IPS-NIHi11 (cell line): ENCODE data around the gene RELN.

ENCODE experiments used
- DNase-seq: peaks from one replicate; pipeline ENCODE4 v3.0.0; 2012; ENCODE audit warnings: mixed read lengths, low spot score

RELN gene

DNA sequence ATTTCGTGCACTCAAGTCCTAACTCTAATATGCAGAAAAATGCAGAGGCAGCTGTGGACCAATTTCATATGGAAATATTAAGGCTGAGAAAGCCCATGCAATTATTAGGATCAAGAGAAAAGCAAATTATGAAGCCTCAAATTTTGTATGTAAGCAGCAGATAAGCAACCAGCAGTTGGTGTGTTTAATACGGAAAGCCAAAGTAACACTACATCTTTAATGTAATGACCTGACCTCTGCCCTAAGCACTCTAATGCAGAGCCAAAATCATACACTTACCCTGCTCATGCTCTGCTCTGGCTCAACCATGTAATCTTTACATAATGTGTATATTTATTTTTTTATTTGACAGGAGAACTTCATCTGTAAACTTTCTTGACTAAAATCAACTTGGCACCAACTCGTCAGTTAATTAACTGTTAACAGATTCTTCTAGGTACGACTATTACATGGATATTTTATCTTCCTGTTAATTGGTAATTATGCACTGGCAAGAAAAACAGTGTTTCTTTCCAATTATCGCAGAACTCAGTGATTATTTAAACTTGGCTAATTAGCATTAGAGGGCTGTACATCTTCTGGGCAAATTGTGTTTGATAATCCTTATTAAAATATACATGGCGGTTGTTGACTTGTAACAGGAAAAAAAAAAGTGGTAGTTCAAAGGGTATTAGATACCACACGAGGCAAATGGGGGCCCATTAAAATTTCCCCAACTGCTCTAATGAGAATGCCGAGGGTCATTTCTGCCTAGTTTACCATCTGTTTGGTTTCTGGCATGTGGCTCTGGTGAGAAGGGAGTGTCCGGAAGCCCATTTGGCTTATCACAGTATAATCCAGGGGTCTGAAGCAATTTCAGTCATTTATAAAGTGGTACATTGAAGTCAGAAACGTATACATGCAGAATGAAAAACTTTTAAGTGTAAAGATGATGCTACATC, 94.5 kb downstream of the RELN start:
- DNase-seq = no peak

DNA sequence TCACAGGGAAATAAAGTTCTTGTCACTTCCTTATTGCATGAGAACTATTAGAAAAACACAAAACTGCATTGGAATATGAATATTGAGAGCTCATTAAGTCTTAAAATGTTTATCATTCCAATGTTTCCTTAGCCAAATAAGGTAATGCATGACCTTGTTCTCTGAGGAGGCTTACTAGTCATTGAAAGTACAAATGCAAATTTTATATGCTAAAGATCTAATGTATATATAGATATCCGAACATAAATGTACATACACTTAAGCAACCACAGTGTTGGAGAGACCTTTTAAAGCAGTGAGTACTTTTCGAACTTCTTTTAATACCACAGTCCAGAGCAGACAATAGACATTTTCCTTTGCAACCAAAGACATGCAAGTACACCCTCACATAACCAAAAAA, 96.1 kb downstream of the RELN start:
- DNase-seq = no peak

DNA sequence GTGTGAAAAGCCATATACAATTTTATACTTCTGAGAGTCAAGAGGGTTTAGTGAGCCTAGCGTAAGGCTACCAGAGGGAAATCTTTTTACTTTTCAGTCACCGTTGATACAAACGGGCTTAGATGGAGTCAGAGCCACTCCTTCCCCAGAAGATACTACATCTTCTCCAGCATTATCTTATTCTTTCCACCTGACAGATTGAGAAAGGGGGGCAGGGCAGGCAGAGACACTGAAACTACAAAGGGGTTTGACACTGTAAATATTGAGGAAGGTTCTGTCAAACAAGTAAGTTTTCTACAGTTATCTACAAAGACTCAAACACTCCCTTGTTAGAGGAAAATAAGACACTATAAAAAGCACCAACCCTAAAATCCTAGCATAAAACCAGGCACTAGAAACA, 100.0 kb downstream of the RELN start:
- no peak for DNase-seq

DNA sequence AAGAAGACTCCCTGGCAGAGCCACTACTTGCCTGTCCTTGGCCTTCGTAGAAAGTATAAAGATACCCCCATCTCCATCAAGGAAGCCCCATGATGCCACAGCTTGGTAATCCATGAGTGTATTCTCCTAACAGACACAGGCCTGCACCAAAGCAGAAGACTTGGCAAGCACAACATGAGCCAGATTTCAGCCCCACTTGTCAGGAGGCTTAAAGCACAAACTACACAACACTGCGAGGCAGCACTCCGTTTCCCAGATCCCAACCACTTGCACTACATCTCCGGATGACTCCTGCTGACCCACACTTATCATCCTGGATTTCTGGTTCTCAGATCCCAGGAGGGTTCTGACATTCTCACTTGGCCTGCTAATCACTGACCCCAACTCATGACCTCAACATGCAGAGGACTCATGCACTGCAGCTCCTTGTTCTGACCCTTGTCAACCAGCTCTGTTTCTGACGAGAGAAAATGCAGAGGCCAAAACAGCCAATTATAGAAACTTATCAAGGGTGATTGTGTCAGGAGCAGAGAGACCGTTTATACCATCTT, 100.8 kb downstream of the RELN start:
- no peak for DNase-seq

DNA sequence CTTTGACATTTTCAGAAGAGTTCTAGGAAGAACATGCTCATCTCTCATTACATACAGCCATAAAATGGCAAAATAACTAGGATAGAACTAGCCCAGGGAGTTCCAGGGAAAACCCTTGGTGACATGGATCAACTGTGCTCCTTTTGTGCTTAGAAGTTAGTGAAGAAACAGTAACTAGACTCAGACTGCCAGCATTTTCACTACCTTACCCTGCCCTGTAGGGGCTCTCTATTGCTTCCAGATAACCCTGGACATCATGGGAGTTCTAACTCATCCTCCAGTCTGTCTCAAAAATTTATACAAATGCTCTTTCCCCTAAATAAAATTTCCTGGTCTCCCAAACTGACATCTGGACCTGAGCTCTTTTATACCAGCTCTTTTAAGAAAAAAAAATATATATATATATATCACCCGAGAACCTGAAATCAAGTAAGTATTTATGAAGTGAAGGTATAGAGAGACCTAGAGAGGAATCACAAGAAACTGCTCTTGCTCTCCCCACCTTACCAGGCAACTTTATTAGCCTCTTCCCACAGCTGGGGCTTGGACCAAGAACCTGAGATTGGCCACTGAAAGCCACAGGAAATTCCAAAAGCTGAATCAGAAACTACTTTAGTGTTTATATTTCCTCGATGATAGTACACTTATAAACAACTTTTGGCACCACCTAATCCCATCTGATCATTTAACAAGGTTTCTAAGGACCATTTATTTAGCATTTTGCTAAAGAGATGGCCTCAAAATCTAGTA, 101.4 kb downstream of the RELN start:
- DNase-seq = peak; percentile 10

DNA sequence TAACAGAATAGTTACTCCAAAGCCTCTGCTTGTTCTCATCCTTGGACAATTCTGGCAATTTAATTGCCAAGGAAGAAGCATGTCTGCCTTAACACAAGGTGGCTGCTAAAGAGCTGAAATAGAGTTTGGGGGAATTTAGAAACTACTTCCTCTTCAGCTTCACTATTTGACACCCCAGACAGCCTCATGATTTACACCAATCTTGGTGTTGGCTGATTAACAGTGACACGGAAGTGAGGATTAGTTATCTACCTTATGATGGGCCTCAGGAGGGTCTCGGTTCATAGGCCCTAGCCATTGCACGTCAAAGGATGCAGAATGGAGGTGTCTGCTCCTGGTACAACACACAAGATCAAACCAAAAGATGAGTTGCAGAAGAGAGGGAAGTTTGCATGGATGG, 102.4 kb downstream of the RELN start:
- no peak for DNase-seq

DNA sequence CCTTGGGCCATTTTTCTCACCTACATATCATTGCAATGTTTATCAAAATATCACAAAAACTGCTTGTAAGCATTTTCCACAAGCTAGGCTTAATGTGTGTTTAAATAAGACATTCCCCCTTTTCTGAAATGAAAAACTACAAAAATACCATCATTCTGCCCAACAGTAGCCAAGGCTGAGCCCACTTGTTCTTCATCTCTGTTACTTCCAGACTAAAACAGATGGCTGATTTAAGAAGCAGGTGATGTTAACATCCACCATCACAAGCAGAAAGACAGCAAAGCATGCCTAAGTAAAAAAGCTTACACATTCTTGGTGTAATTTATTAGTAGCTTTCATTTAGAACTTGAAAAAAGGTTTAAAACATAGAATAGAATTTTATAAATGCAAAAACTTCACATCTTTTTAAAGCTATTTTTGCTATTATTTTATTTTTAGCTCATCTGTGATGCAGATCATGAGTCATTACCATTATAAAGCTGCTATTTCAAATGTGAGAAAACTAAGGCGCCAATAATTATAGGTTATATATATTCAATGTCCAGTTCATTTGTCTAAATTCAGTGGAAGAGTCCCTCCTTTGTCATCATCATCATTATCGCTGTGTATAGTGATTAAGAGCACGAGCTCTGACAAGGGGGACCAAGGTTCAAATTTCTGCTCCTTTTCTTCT, 109.4 kb downstream of the RELN start:
- no peak for DNase-seq

DNA sequence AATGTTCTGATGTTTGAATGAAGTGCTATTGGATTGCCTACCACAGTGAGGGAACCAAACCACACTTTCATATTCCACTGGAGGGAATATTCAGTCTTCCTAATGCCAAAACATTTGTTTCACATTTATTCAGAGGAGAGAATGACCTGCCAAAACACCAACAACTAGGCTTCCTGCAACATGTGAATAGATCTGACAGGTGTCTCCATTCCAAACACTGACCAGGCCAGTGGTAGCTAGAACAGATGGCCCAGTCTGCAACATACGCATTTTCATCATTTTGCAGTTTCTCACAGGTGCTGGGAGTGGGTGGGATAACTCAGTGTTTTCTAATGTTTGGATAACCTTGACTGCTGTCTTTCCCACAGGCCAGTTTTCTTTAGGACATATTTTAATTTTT, 110.0 kb downstream of the RELN start:
- no peak for DNase-seq

DNA sequence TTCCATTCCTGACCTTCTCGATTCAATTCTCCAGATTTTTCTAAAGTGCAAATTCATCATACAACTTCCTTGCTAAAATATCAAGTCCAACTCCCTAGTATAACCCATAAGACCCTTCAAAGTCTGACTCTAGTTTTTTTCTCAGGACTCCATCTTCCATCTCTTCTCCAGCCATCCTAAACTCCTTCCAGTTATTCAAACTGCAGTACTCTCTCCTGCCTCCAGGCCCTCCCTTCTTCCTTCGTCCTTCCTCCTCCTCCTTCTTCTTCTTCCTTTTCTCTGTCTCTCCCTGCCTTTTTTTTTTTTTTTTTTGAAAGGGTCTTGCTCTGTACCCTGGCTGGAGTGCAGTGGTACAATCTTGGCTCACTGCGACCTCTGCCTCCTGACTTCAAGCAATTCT, 111.9 kb downstream of the RELN start:
- DNase-seq = no peak

DNA sequence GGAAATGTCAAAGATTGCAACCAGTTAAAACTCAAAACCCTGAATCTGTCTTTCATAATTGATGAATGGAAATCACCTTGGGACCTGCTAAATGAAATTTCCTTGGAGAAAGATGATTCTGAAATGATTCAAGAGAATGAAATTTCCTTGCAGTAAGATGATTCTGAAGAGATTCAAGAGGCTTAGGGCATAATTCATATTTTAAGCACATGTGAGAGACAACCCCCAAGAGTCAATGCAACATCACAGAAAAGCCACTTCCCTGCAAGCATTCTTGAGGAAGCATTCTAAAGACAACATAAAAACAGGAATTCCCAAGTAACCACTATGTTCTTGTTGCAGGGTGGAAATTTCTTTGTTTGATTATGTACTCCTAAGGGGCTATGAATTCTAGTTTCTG, 113.7 kb downstream of the RELN start:
- DNase-seq = no peak

DNA sequence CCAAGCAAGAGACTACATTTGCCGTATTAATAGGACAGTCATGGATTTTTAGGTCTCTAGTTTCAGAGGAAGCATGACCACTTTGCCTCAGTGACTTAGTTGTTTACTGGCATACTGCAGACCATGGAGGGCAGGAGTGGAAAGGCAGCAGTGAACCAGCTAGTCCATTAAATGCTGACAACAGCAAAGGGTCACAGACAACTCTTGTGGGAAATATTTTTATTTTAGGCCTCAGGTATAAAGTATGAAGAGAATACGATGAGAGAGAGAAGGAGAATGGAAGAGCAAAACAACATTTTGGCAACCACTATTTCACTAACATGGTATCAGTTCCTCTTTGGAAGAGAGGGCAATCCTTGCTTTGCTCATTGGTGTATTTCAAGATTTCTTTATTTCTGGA, 118.0 kb downstream of the RELN start:
- no peak for DNase-seq

DNA sequence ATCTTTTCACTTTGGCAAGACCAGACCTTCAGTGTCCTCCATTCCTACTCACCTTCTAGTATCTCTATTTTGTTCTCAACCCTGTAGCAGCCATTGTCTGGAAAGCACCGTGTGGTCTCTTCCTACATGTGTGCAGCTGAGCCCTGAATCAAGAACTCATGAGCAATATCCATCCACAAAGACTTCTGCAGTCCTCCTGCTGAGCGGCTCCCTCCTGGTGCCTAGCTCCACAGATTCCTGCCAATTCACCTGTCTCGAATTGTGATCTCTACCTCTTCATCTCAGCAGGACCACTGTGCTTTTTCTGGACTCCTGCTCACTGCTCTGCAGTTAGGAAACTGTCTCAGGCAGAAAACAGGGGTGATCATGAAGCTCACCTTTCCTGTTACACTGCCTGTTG, 118.8 kb downstream of the RELN start:
- DNase-seq = no peak

DNA sequence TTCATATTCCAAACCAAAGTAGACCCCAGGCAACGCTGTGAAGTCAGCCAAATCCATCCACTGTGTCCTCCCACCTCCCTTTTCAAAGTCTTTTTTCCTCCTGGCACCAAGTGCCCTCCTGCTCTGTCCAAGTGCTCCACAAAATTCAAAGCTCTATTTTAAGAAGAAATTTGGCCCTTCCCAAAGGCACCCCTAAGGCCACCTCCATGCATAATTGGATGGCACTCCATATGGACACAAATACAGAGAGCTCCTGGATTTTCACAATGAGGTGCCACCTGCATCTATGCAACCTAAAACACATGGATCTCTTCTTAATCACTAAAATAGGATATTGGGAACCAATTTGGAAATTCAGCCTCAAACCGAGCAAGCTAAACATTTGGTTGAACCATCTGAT, 121.6 kb downstream of the RELN start:
- DNase-seq = no peak

DNA sequence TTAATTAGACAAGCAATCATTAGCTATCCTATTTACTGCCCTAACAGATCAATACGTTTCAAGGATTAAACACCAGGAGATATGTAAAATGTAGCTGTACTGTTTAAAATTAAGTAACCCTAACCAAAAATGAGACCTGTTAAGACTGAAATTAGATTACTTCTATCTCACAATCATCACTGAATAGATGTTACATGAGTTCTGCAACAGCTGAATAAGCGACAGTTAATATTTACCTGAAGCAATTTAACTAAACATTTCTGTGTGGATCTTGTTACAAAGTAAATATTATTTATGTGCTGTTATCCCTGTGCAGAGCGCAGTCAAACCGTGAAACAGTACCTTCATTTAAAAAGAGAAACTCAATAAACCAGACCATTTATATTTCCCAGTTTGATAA, 122.5 kb downstream of the RELN start:
- no peak for DNase-seq

DNA sequence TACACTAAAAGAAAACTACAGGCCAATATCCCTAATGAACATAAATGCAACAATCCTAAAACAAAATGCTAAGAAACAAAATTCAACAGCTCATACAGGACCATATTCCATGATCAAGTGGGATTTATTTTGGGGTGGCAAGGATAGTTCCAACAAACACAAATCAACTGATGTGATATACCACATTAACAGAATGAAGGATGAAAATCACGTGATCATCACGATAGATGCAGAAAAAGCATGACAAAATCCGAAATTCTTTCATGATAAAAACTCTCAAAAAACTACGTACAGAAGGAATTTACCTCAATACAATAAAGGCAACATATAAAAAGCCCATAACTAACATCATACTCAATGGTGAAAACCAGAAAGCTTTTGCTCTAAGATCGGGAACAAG, 124.0 kb downstream of the RELN start:
- no peak for DNase-seq

DNA sequence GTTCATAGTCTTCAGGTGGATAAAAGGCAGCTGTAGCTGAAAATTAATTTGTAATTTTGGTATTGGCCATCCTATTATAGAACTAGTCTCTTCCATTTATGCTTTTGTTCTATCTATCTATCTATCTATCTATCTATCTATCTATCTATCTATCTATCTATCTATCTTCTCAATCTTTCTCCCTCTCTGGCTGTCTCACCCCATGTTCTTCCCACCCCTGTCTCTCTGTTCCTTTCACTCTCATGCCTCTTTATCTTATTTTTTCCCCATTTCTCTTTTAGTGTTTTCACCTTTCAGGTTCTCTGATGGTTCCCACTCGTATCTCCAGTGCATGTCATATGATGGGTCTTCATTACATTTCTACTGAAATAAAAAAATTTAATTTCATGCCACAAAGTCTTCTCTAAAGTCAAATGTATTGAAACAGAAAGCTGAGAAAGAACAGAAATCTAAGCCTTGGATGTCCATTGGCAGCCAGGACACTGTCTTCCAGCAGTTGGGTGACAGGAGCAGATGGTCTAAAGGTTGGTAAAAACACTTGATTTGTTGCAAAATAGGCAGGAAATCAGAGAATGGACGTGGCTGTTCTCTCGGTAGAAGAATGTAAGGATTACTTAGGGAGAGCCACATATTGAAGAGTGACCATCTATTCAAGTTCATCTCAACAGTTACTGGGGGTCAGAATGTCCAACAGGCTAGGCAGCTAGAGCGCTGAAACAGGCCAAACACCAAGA, 127.0 kb downstream of the RELN start:
- DNase-seq = no peak

DNA sequence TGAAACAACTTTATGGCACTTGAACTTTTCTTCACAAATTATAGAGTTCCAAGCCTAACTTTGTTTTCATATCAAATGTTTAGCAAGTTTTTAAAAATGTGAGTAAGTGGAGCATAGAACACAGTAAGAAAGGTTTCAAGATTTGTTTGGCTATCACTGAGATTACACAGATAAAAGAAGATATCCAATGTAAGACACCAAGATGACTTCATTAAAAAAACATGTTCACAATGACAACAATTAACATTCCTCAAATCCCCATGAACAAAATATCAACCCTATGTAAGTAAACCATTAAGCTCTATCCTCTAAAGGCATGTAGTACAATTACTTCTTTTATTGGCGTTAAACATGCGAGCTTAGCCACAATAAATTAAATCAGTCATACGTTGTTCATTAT, 129.7 kb downstream of the RELN start:
- no peak for DNase-seq

DNA sequence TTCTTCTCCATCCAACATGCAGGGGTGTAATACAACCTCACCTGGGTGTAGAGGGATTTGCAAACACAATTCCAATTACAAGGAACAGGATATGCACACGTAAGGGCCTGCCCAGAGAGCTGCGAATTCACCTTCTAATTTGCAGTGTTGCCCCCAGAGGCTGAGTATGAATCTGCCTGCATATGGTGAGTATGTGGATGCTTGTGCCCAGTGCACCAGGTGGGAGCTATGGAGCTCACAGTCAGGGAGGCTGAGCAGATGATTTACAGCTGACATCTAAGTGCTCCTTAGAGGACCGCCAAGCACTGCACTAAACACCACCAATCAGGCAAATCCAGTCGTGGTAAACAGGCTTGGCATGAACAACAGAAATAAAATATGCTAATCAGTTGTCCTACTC, 132.0 kb downstream of the RELN start:
- peak; percentile 10 for DNase-seq

DNA sequence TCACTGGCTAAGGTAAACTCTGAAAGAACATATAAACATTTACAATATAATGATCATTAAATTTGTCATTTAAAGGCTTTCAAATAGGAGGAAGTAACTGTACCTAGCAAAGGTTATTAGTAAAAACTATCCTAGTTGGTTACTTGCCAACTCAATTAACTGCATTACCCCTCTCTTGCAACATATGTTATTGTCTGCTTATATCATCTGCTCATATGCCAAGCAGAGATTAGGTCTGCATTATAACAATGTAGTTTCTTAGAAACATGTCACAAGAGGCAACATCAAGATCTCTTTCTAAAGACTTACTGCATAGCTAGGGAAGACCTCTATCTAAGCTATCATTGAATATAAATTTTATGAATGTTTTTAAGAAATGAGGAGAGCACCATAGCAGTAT, 132.5 kb downstream of the RELN start:
- DNase-seq = no peak

DNA sequence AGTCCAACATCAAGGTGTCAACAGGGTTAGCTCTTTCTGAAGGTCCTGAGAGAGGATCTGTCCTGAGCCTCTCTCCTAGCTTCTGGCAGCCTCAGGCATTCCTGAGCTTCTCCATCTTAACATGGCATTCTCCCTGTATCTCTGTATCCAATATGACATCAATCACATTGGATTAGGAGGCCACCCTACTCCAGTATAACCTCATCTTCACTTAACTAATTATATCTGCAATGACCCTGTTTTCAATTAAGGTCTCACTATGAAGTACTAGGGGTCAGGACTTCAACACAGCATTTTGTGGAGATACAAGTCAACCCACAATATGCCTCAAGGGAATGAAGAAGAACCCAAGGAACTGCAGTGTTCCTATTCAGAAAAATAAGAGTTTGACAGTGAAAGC, 133.8 kb downstream of the RELN start:
- no peak for DNase-seq

DNA sequence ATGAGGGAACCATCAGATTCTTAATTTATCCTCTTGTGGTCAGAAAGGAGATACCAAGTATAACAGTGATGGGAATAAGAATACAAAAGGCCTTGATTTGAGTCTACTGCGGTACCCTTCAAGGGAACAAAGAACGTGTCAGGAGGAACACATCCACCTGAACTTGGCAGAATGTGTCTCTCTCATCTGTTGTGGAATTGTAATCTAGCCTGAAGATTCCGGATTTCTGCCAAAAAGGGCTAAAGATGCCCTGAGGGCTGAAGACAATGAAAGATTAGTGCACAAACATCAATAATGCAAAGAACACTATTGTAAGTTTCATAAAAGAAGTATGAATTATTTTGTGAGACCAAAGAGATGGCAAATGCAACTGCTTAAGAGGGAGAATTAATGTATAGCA, 134.8 kb downstream of the RELN start:
- DNase-seq = no peak

DNA sequence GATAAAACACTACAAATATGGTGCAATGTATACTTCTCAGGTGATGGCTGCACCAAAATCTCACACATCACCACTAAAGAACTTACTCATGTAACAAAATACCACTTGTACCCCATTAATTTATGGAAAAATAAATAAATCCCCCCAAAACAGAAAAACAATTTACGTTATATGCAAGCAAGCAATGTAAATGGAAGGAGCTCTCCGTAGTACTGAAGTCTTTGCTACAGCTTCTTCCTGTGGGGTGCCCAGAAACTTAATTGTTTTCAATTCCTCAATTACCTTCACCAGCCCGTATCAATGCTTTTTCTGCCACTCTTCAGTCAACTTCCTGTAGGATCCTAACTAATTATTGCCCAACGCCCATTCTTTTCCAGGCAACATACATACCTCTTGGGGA, 138.1 kb downstream of the RELN start:
- peak; percentile 45 for DNase-seq
